HAP-1 (cell line): ENCODE results near the gene CRYBB2.
"Not testable (repeated sequence)": the region's sequence is repeated elsewhere in the genome, so short reads cannot be mapped to it uniquely, and the experiment has no call there.

Source experiments
- DNase-seq, 2 experiments: peaks; one replicate each; pipeline ENCODE4 v3.0.0-alpha.2; 2016 to 2020; ENCODE audit warnings: low spot score in 2 of 2
- H3K27me3 ChIP-seq: fragments of 250-450 bp; sonication (Bioruptor Pico); 2 replicates; pipeline ENCODE4 v1.5.1; 2020; ENCODE audit warnings: low read depth, mild to moderate bottlenecking, moderate library complexity
- H3K36me3 ChIP-seq: fragments of 250-450 bp; sonication (Bioruptor Pico); replicated peaks from 2 replicates; pipeline ENCODE4 v1.5.1; 2020; ENCODE audit warnings: mild to moderate bottlenecking
- H3K4me1 ChIP-seq: fragments of 250-450 bp; sonication (Bioruptor Pico); 2 replicates; pipeline ENCODE4 v1.5.1; 2020; ENCODE audit warnings: mild to moderate bottlenecking
- H3K4me3 ChIP-seq: fragments of 250-450 bp; sonication (Bioruptor Pico); 2 replicates; pipeline ENCODE4 v1.5.1; 2020; ENCODE audit warnings: mild to moderate bottlenecking, moderate library complexity
- H3K9me3 ChIP-seq: fragments of 250-450 bp; sonication (Bioruptor Pico); 2 replicates; pipeline ENCODE4 v1.5.1; 2020; ENCODE audit warnings: mild to moderate bottlenecking, moderate library complexity
- in situ Hi-C: fragments of 300-500 bp; cut with MboI; formaldehyde crosslinking; loops from 3 replicates; pipeline ENCODE4 v1.14.3; 2020; ENCODE audit warnings: low sequenced_read_pairs, inconsistent platforms, mixed read lengths

Gene CRYBB2, protein sequence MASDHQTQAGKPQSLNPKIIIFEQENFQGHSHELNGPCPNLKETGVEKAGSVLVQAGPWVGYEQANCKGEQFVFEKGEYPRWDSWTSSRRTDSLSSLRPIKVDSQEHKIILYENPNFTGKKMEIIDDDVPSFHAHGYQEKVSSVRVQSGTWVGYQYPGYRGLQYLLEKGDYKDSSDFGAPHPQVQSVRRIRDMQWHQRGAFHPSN

DNA sequence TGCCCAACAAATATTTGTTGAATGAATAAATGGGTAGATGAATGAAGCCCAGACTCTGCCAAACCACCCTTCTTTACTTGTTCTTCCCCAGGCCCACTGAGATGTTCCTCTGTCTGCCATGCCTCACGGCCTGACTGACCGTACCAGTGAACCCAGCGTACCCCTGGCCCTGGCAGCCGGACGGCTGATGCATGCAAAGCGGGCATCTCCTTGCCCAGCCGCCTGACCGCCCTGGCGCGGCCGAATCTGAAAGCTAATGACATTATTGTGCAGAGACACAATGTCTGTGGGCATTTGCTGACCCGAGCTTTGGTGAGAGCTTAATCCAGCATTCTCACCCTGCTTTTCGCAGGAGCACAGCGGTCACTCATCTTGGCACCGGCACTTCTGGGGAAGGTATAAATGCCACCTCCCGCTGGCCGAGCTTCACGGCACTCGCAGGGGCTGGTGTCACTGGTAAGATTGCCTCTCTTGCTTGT is at the start of gene CRYBB2:
TSS of gene CRYBB2 (plus strand) at position 429 of the 479 bp plus-strand sequence. CDS start 1,791 bp downstream, outside the sequence.
- H3K36me3 ChIP-seq: no peaks in the 10 kb centered on the region
- in situ Hi-C loops: no loop called here
- H3K9me3 ChIP-seq: no peaks in the 10 kb centered on the region
- no peaks in the 10 kb centered on the region for H3K4me1 ChIP-seq
- peaks cover 41% of the 10 kb centered on the region for H3K27me3 ChIP-seq
- H3K4me3 ChIP-seq: no peak within 1 kb of the TSS
- no peak for DNase-seq

DNA sequence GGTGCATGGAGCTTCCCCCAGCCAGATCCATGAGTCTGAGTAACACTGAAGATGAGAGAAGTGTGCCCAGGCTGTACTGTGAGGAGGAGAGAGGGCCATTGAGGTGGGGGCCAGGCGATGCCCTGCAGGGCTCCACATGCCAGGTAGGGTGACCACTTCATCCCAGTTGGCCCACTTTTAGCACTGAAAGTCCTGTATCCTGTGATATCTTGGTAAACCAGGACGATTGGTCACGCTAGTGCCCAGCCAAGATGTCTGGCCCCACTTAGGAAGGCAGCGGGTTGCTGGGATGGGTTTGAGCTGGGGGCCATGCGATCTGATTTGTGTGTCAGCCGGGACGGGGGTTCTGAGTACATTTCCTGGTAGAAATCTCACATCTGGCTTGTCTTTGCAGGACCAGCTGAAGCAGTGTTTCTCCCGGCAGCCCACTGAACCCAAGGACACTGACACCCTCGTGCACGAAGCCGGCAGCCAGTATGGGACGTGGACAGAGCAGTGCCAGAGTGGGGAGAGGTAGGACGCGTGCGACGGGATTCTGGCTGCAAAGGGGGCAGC is 48.9 kb upstream of the CRYBB2 start:
- no peaks in the 10 kb centered on the region for H3K4me1 ChIP-seq
- H3K36me3 ChIP-seq: peaks cover 10% of the 10 kb centered on the region
- in situ Hi-C loops: no loop called here
- no peaks in the 10 kb centered on the region for H3K9me3 ChIP-seq
- H3K4me3 ChIP-seq: no peak overlapping the region
- H3K27me3 ChIP-seq: no peaks in the 10 kb centered on the region
- no peak for DNase-seq

DNA sequence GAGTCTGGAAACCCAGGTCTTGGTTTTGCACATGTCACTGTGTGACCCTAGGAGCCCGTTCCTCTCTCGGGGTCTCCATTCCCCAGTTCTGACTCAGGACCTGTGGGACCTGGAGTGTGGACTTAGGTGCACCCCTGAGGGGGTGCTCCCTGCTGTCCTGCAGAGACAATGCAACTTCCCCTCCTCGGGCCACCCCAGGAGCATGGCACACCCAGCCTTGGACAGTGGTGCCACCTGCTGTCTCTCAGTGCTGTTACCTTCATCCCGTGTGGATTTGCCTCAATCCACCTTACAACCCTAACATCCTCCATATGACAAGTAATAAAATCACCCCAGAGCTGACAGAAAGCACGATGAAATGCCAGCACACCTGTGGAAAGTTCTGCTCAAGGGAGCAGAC is 47.3 kb upstream of the CRYBB2 start:
- in situ Hi-C loops: no loop called here
- peak in 1 of 2 experiments; percentile 37 for DNase-seq

DNA sequence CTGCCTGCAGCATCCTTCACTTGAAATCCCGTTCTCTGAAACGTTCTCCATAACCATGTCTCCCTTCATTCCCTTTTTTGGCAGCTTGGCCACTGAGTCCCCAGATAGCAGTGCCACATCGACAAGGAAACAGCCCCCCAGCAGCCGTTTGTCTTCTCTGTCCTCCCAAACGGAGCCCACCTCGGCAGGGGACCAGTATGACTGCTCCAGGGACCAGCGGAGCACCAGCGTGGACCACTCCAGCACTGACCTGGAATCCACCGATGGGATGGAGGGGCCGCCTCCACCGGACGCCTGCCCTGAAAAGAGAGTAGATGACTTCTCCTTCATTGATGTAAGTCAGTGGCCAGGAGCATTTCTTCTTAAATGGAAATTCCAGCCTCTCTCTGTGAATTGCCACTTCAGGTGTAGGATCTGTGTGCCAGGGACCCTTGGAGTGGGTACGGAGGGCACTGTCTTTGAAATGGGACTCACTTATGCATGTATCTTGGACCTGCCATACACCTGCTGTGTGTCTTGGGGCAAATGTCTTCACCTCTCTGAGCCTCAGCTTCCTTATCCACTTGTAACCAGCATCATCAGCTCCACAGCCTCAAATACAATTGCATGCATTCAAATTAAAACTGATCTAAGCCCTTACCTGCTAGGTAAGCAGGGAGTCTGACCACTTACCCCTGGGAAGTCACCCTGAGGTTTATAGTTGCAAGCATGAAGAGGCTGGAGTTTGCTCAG is 45.1 kb upstream of the CRYBB2 start:
- H3K4me1 ChIP-seq: no peaks in the 10 kb centered on the region
- no peaks in the 10 kb centered on the region for H3K27me3 ChIP-seq
- H3K4me3 ChIP-seq: no peak overlapping the region
- H3K36me3 ChIP-seq: peaks cover 17% of the 10 kb centered on the region
- H3K9me3 ChIP-seq: no peaks in the 10 kb centered on the region
- in situ Hi-C loops: no loop called here
- no peak for DNase-seq

More for the DNA sequence above, 47.3 kb upstream of the CRYBB2 start:
- Histone ChIP-seq H3K27me3 (no peaks in the 10 kb centered on the region), H3K4me1 (no peaks in the 10 kb centered on the region), H3K4me3 (no peak overlapping the region), H3K9me3 (no peaks in the 10 kb centered on the region), H3K36me3 (peaks cover 12% of the 10 kb centered on the region)

DNA sequence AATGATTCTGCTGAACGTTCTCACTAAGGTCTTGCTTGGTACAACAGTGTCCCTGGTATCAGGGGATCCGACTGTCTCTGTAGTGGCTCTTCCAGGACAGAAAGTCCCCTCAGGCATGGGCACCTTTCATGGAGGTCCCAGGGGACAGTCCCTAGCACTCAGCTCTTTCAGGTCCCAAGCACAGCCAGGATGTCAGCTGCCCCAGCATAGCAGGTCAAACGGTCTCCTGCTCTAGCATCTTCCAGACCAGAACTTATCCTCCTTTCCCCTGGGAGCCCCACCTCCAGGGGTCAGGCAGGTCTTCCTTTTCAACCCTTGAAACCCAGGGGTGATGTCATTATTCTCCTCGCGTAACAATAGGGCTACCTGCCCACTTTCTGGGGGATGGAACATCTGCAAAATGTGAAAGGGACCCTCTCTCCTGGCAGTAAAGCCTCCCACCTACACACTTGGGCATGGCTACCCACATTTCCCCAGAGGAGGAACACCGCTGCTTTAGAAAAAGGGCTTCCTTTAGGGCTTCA is 44.5 kb upstream of the CRYBB2 start:
- in situ Hi-C loops: no loop called here
- no peaks in the 10 kb centered on the region for H3K4me1 ChIP-seq
- no peak for DNase-seq
- H3K4me3 ChIP-seq: no peak overlapping the region
- no peaks in the 10 kb centered on the region for H3K27me3 ChIP-seq
- peaks cover 17% of the 10 kb centered on the region for H3K36me3 ChIP-seq
- H3K9me3 ChIP-seq: no peaks in the 10 kb centered on the region

DNA sequence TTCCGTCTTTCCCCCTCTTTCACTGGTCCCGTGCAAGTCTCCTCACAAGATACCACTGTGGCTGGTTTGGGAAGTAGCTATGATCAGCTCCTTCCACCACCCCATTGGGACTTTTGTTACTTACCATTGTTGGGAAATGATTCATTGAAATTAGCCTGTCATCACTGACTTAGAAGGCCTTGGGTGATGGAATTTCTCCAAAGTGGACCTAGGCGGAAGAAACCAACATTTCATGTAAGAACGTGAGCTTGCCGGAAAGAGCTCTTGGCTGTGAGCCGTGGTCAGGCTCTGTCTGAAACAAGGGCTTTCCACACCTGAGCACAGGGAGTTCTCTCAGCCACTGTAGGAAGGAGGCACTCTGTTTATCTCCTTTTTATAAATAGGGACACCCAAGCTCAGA is 43.3 kb upstream of the CRYBB2 start:
- in situ Hi-C loops: no loop called here
- no peaks in the 10 kb centered on the region for H3K27me3 ChIP-seq
- H3K9me3 ChIP-seq: no peaks in the 10 kb centered on the region
- H3K4me1 ChIP-seq: no peaks in the 10 kb centered on the region
- no peak overlapping the region for H3K4me3 ChIP-seq
- no peak for DNase-seq
- H3K36me3 ChIP-seq: peaks cover 17% of the 10 kb centered on the region

DNA sequence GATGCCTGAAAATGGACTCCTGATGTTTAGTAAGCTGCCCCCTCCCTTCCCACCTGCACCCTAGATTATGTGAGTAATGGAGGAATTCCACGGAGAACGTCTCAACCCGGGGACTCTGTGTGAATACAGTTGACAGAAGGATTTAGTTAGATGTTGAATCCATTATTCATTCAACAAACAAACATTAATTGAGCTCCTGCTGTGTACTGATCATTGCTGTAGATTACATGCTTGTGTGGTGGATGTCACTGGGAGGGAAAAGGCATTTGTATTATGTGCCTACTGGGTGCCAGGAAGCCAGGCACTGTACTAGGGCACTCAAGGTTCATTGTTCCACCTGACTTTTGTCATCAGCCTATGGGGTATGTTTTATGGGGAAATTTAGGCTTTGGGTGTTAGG is 42.6 kb upstream of the CRYBB2 start:
- in situ Hi-C loops: no loop called here
- no peak overlapping the region for H3K4me3 ChIP-seq
- no peak for DNase-seq
- H3K27me3 ChIP-seq: no peaks in the 10 kb centered on the region
- H3K36me3 ChIP-seq: peaks cover 21% of the 10 kb centered on the region
- no peaks in the 10 kb centered on the region for H3K4me1 ChIP-seq
- H3K9me3 ChIP-seq: no peaks in the 10 kb centered on the region

DNA sequence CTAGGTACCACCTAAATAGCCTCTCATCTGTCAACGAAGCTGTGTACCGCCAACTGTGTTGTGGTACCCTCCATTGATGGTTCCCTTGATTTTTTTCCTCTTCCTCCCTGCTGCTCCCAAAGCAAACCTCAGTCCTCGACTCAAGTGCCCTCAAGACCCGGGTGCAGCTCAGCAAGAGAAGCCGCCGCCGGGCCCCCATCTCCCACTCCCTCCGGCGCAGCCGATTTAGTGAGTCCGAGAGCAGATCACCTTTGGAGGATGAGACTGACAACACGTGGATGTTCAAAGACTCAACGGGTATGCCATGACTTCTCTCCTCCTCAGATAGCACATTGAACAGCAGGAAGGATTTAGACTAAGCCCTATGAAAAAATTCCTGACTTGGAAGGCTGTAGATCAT is 42.2 kb upstream of the CRYBB2 start:
- in situ Hi-C loops: no loop called here
- Histone ChIP-seq H3K4me3 (no peak overlapping the region), H3K4me1 (no peaks in the 10 kb centered on the region)

DNA sequence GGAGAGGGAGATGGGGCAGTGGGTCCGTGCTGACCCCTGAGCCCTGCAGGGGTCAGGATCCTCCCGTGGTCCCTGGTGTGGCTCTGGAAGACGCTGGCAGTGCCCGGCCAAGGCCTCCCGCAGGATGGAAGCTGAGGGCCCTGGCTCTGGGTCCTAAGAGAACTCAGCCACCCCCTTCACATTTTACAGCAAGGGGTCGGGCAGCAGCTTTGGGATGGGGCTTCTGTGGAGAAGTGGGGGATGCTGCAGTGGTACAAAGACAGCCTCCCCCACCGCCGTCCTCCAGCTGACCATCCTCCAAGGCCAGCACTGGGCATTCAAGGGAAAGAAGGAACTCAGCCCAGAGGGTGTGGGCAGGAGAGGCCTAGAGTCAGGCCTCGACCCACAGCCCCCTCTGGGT is 41.5 kb upstream of the CRYBB2 start:
- H3K36me3 ChIP-seq: peaks cover 21% of the 10 kb centered on the region
- in situ Hi-C loops: no loop called here
- no peaks in the 10 kb centered on the region for H3K9me3 ChIP-seq
- DNase-seq: no peak
- no peaks in the 10 kb centered on the region for H3K4me1 ChIP-seq
- H3K27me3 ChIP-seq: no peaks in the 10 kb centered on the region
- no peak overlapping the region for H3K4me3 ChIP-seq

More for the DNA sequence above, 42.2 kb upstream of the CRYBB2 start:
- H3K27me3 ChIP-seq: no peaks in the 10 kb centered on the region
- no peaks in the 10 kb centered on the region for H3K9me3 ChIP-seq
- H3K36me3 ChIP-seq: peaks cover 21% of the 10 kb centered on the region
- no peak for DNase-seq

DNA sequence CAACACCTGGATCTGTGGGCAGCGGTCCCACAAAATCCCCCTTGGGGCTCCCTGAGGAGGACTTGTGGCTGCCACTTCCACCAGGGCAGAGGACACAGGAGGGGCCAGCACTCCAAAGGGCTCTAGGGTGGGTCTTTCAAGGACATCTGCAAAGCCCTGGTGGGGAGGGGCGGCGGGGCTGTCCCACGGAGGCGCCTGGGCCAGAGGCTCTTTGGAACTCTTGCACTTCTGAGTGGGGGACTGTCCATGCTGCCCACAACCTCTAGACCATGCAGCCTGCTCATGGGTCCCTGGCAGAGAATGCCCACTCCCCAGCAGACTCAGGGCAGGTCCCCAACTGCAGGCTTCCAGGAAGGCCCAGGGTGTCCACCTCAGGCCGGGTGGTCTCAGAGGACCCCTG is 41.1 kb upstream of the CRYBB2 start:
- H3K9me3 ChIP-seq, H3K4me3 ChIP-seq, H3K27me3 ChIP-seq, H3K4me1 ChIP-seq, in situ Hi-C loops, DNase-seq: not testable (repeated sequence)
- H3K36me3 ChIP-seq: peaks cover 21% of the 10 kb centered on the region

DNA sequence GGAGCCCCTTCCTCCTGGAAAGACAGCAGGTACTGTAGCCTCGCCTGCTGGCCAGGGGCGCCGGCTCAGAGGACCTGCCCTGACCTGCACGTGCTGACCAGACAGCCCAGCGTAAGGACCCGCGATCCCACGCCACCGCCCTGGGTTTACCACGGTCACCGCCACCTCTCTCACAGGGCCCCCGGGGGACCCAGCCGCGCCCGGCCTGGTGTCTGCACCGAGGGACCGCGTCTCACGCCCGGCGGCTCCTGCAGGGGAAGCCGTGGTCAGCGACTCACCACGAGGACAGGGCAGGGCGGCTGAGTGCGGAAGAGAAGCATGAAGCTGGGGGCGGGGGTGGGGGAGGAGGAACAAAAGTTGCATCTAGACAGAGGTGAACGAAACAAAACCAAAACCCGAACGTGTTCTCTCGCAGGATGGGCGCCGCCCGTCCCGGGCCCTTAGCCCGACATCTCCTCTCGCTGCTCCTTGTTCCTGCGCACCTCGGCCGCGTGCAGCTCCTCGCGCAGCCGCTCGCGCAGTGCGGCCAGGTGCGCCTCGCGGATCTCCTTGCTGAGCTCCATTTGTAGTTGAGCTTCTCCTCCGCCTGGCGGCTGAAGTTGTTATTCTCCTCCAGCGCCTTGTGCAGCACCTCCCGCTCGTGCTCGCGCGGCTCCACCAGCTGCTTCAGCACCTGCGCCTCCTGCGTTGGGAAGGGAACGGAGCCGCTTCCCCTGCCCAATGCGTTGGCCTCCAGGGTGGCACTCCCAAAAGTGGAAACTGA is 40.4 kb upstream of the CRYBB2 start:
- H3K27me3 ChIP-seq, H3K4me1 ChIP-seq, DNase-seq, H3K9me3 ChIP-seq, in situ Hi-C loops, H3K4me3 ChIP-seq: not testable (repeated sequence)
- peaks cover 21% of the 10 kb centered on the region for H3K36me3 ChIP-seq

DNA sequence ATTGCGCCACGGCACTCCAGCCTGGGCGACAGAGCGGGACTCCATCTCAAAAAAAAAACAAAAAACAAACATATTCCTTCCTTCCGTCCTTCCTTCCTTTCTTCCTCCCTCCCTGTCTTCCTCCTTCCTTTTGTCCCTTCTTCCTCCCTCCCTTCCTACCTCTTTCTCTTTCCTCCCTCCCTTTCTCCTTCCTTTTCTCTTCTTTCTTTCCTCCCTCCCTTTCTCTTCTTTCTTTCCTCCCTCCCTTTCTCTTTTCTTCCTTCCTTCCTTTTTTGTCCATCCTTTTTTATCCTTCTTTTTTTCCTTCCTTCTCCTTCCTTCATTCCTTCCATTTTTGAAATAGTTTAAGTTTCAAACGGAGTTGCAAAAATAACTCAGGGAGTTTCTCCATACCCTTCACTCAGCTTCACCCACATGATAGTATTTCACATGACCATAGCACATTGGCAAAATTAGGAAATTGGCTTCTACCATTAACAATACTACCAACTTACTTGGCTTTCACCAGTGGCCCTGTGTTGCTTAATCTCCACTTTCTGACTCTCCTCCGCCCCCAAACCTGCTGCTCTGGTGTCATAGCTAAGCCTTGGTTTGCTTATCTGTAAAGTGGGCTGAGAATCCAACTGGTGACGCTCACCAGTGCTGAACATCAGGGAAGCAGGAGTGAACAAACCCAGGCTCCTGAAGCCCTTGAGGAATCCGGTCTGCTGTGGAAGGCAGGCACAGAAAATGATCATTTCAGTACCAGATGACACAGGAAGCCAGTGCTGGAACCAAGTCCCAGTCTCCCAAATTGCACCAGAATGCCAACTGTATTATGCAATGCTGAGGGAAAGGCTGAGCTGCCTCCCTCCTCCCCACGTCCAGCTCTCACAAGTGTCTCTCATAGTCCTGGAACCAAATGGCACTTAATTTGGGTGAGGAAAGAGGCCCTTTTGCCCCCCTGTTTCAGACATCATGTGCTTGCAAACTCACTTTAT is 37.0 kb upstream of the CRYBB2 start:
- in situ Hi-C loops: no loop called here
- Histone ChIP-seq H3K36me3 (peaks cover 18% of the 10 kb centered on the region; the same call in 1 of the 2 replicates), H3K4me1 (no peaks in the 10 kb centered on the region), H3K9me3 (no peaks in the 10 kb centered on the region), H3K4me3 (no peak overlapping the region), H3K27me3 (no peaks in the 10 kb centered on the region)
- no peak for DNase-seq
